GM12878 (cell line): ENCODE data around the gene APPBP2. TPM values are rescaled to one million over a fixed set of nuclear protein-coding genes. Genes with fewer than 3 reads are reported as not detected.

Experiments
- ATAC-seq: fragments of 200-7000 bp; cut with Tn5 transposase; 3 replicates; pipeline ENCODE4 v1.9.1; 2020; ENCODE audit warnings: mild to moderate bottlenecking, moderate library complexity
- BruUV-seq: library from RNA; stranded (reverse); fragments of 400-500 nt; replicated peaks from 2 replicates; lab custom pipeline; 2021; lab: Mats Ljungman, UMichigan
- CTCF ChIA-PET: fragments of 300-600 bp; sonication (Branson Sonifier 250); formaldehyde crosslinking; extraction: SDS; loops from one replicate; lab custom pipeline; 2021; ENCODE audit warnings: inconsistent platforms; lab: Yijun Ruan, JAX
- POLR2A ChIA-PET: fragments of 350-600 bp; formaldehyde crosslinking; extraction: SDS; loops from one replicate; lab custom pipeline; 2021; ENCODE audit warnings: inconsistent platforms; lab: Charles Lee
- RAD21 ChIA-PET: fragments of 300-600 bp; sonication (Branson Sonifier 250); formaldehyde crosslinking; loops from one replicate; lab custom pipeline; 2023; ENCODE audit warnings: antibody characterized with exemption; ENCODE audit not compliant: unreplicated experiment; lab: Charles Lee
- SMC1A ChIA-PET: fragments of 300-600 bp; sonication (Branson Sonifier 250); formaldehyde crosslinking; loops from one replicate; lab custom pipeline; 2023; ENCODE audit not compliant: unreplicated experiment, uncharacterized antibody; lab: Charles Lee
- DNase-seq: peaks from one replicate; pipeline ENCODE4 v3.0.0-alpha.2; 2011; ENCODE audit warnings: low read depth, low spot score
- FAIRE-seq: peaks from 3 replicates; lab custom pipeline; 2011; peaks lifted over from hg19 to GRCh38; lab: Jason Lieb, UNC
- H2AFZ ChIP-seq: 2 replicates; pipeline ENCODE4 v1.6.0; 2011; ENCODE audit warnings: low read depth, low read length, control low read depth; ENCODE audit not compliant: control insufficient read depth
- H3K27ac ChIP-seq: 2 replicates; pipeline ENCODE4 v1.5.1; 2011; ENCODE audit warnings: control low read depth; ENCODE audit not compliant: control insufficient read depth, insufficient read depth
- H3K27me3 ChIP-seq, 2 experiments: replicated peaks in 1 of 2; 2 replicates each; pipeline versions ENCODE4 v1.6.0 to v1.6.1; 2011; ENCODE audit warnings: low read length in 1 of 2; ENCODE audit not compliant: control insufficient read depth in 2 of 2, insufficient read depth in 2 of 2
- H3K36me3 ChIP-seq, 2 experiments: 2 replicates each; pipeline ENCODE4 v1.5.1; 2011; ENCODE audit warnings: low read length in 1 of 2; ENCODE audit not compliant: control insufficient read depth in 2 of 2, insufficient read depth in 2 of 2
- H3K4me1 ChIP-seq: 2 replicates; pipeline ENCODE4 v1.6.1; 2011; ENCODE audit warnings: mild to moderate bottlenecking, low read length, moderate library complexity, mixed read lengths; ENCODE audit not compliant: control insufficient read depth, insufficient read depth
- H3K4me2 ChIP-seq: 2 replicates; pipeline ENCODE4 v1.6.0; 2011; ENCODE audit warnings: control low read depth; ENCODE audit not compliant: control insufficient read depth, insufficient read depth
- H3K4me3 ChIP-seq: fragments of 200-600 bp; sonication (generic); 2 replicates; pipeline ENCODE4 v1.5.1; 2016
- H3K79me2 ChIP-seq: 2 replicates; pipeline ENCODE4 v1.6.0; 2011; ENCODE audit warnings: low read length; ENCODE audit not compliant: control insufficient read depth, insufficient read depth
- H3K9ac ChIP-seq: 2 replicates; pipeline ENCODE4 v1.8.0; 2011; ENCODE audit warnings: low read length, control low read depth, mixed read lengths; ENCODE audit not compliant: control insufficient read depth, insufficient read depth
- H3K9me3 ChIP-seq: replicated peaks from 3 replicates; pipeline ENCODE4 v1.5.1; 2011; ENCODE audit warnings: mild to moderate bottlenecking, low read length; ENCODE audit not compliant: control insufficient read depth, insufficient read depth
- H4K20me1 ChIP-seq: 2 replicates; pipeline ENCODE4 v1.6.0; 2011; ENCODE audit not compliant: control insufficient read depth, insufficient read depth
- BCL3 ChIP-seq: IDR thresholded peaks from 2 replicates; pipeline ENCODE4 v1.6.1; 2011; ENCODE audit warnings: borderline replicate concordance, low read depth, mild to moderate bottlenecking, moderate library complexity, low read length; ENCODE audit not compliant: insufficient read depth, poor library complexity, severe bottlenecking
- CREB1 ChIP-seq: IDR thresholded peaks from 2 replicates; pipeline ENCODE4 v1.6.1; 2012; ENCODE audit warnings: low read depth, mild to moderate bottlenecking, inconsistent platforms
- E2F8 ChIP-seq: fragments of 450-650 bp; IDR thresholded peaks from 2 replicates; pipeline ENCODE4 v1.6.1; 2018; ENCODE audit warnings: mild to moderate bottlenecking, low read depth, moderate library complexity; ENCODE audit not compliant: partially characterized antibody
- EP300 ChIP-seq, 2 experiments: fragments of 150-350 bp in 1 of 2; IDR thresholded peaks; 2 replicates each; pipeline ENCODE4 v1.6.1; 2011 to 2012; ENCODE audit warnings: low read depth in 2 of 2, low read length in 2 of 2, borderline replicate concordance in 1 of 2, improper control_type of control experiment in 1 of 2, inconsistent platforms in 1 of 2; ENCODE audit not compliant: control insufficient read depth in 1 of 2
- HSF1 ChIP-seq: fragments of 150-350 bp; IDR thresholded peaks from 2 replicates; pipeline ENCODE4 v1.6.1; 2014; ENCODE audit warnings: mild to moderate bottlenecking, low read depth, low read length
- MYB ChIP-seq: fragments of 150-350 bp; IDR thresholded peaks from 2 replicates; pipeline ENCODE4 v1.6.1; 2014; ENCODE audit warnings: mild to moderate bottlenecking, low read depth, low read length, borderline replicate concordance
- NKRF ChIP-seq: fragments of 450-650 bp; conservative IDR thresholded peaks from 2 replicates; pipeline ENCODE4 v1.6.1; 2017; ENCODE audit warnings: mild to moderate bottlenecking, moderate library complexity
- NR2F1 ChIP-seq: fragments of 450-650 bp; conservative IDR thresholded peaks from 2 replicates; pipeline ENCODE4 v1.6.1; 2017; ENCODE audit warnings: mild to moderate bottlenecking
- POLR2AphosphoS5 ChIP-seq: IDR thresholded peaks from 2 replicates; pipeline ENCODE4 v1.6.1; 2011; ENCODE audit warnings: mild to moderate bottlenecking, low read length, inconsistent platforms
- POU2F2 ChIP-seq: IDR thresholded peaks from 3 replicates; pipeline ENCODE4 v1.6.1; 2011; ENCODE audit warnings: low read depth, mild to moderate bottlenecking, low read length, borderline replicate concordance
- RFX5 ChIP-seq: IDR thresholded peaks from 2 replicates; pipeline ENCODE4 v1.6.1; 2011; ENCODE audit warnings: low read depth, low read length, improper control_type of control experiment
- SMAD1 ChIP-seq: fragments of 450-650 bp; IDR thresholded peaks from 2 replicates; pipeline ENCODE4 v1.6.1; 2018; ENCODE audit warnings: mild to moderate bottlenecking, low read depth; ENCODE audit not compliant: partially characterized antibody
- SPI1 ChIP-seq: IDR thresholded peaks from 2 replicates; pipeline ENCODE4 v1.6.1; 2011; ENCODE audit warnings: low read depth, mild to moderate bottlenecking, low read length, moderate library complexity, borderline replicate concordance; ENCODE audit not compliant: insufficient read depth
- STAT3 ChIP-seq: IDR thresholded peaks from 2 replicates; pipeline ENCODE4 v1.6.1; 2011; ENCODE audit warnings: low read depth, low read length, improper control_type of control experiment
- ZBED1 ChIP-seq: IDR thresholded peaks from 2 replicates; pipeline ENCODE4 v1.6.1; 2016; ENCODE audit warnings: borderline replicate concordance
- WGBS: methylation state at CpG from one replicate; pipeline ENCODE4 v1.1.6; 2016; ENCODE audit warnings: low lambda C conversion rate; ENCODE audit not compliant: insufficient replicate concordance, insufficient coverage; ENCODE audit errors: missing lambda C conversion rate; 5-methylcytosine and 5-hydroxymethylcytosine counted together
- in situ Hi-C: fragments of 300-500 bp; cut with MboI; formaldehyde crosslinking; loops from 9 replicates; pipeline ENCODE4 v1.14.3; 2018; ENCODE audit warnings: mixed read lengths
- intact Hi-C: fragments of 100-400 bp; cut with micrococcal nuclease; formaldehyde crosslinking; loops from one replicate; pipeline ENCODE4 v1.14.2; 2022; ENCODE audit not compliant: unreplicated experiment
- polyA plus RNA-seq, 11 experiments: library from polyadenylated mRNA; depleted of rRNA in 4 of 11; unstranded in 6 of 11; stranded (reverse) in 5 of 11; fragments of >200 nt; fragmentation: Nextera tagmentation in 4 of 11; fragmentation: Illumina TruSeq in 1 of 11; extraction: Ambion mirVana in 4 of 11; extraction: Trizol in 1 of 11; gene quantifications; 1 replicate in 1 of 11; 2 replicates in 10 of 11; pipeline versions ENCODE4 v1.2.1 to v1.2.3, GENCODE V29; 2011 to 2016; ENCODE audit warnings: inconsistent platforms in 2 of 11, missing spikeins in 2 of 11, low read depth in 1 of 11
- total RNA-seq, 4 experiments: library from RNA; depleted of rRNA in 3 of 4; stranded (reverse); fragments of >200 nt in 3 of 4; fragmentation: Illumina TruSeq in 1 of 4; extraction: Trizol in 1 of 4; gene quantifications; 2 replicates each; pipeline versions ENCODE4 v1.2.1 to v1.2.3, GENCODE V29; 2013 to 2021

APPBP2 gene
- total and polyA plus RNA-seq, 10 of the 15 experiments (the other 5 are each of a cell fraction or from before 2014, with no cell fraction given): 4.3 to 30.8 (median 13.1) TPM

- Histone ChIP-seq H2AFZ (no peak overlapping the region), H4K20me1 (no peaks in the 10 kb centered on the region), H3K9ac (no peak overlapping the region), H3K4me2 (no peak overlapping the region), H3K27ac (no peak overlapping the region), H3K79me2 (no peaks in the 10 kb centered on the region), H3K9me3 (peaks cover 7% of the 10 kb centered on the region; the same call in 2 of the 3 replicates), H3K4me3 (no peak overlapping the region), H3K4me1 (no peaks in the 10 kb centered on the region), H3K27me3 (no peaks in the 10 kb centered on the region), H3K36me3 (no peaks in the 10 kb centered on the region)
- ATAC-seq (no peak), DNase-seq (no peak), FAIRE-seq (no peak)
- BruUV-seq: no TSS peak
- ChIA-PET RAD21 (no interaction called here), SMC1A (interaction anchor here (0.7 to 0.9 kb wide), 2 partner anchors 70 to 76 kb away, joined by 3 to 4 read pairs; no protein-coding TSS in a partner anchor), POLR2A (no interaction called here), CTCF (interaction anchor here (1.4 to 2.3 kb wide), 2 partner anchors 15 to 76 kb away, joined by 4 to 7 read pairs; no protein-coding TSS in a partner anchor)
- in situ Hi-C loops: no loop called here
- WGBS: 62% methylated on average over 3 of the region's 3 CpGs
- intact Hi-C loops: no loop called here
- TF ChIP-seq POU2F2 (no peak), E2F8 (no peak), ZBED1 (no peak), RFX5 (no peak), BCL3 (no peak), NKRF (no peak), SMAD1 (no peak), MYB (no peak), SPI1 (no peak), NR2F1 (no peak), POLR2AphosphoS5 (no peak), CREB1 (no peak), EP300 (IDR thresholded peaks at IDR 0.05; ENCODE audit: borderline replicate concordance in 1 of 2, control insufficient read depth in 1 of 2, low read depth in 2 of 2, low read length in 2 of 2) (no peak), HSF1 (no peak), STAT3 (no peak)
These were observed 36.4 kb upstream of the APPBP2 start for GRCh38 chr17:60562421-60562820.
